ENCODE results near the gene NUP85.

GRCh38 chr17:75240394-75241142 is 35.1 kb downstream of the NUP85 start:
- TF ChIP-seq EZH2 (IDR thresholded peaks at IDR 0.05; ENCODE audit: low read length, unreplicated experiment) (no peak), CTCF (conservative IDR thresholded peaks at IDR 0.05; ENCODE audit: low read depth, low read length) (peak; percentile 98)
